Endothelial cell of umbilical vein (primary cell): ENCODE results near the gene FAM180A. TPM values are rescaled to one million over a fixed set of nuclear protein-coding genes. Genes with fewer than 3 reads are reported as not detected.

Source experiments
- BruUV-seq: library from RNA; stranded (reverse); fragments of 400-500 nt; replicated peaks from 2 replicates; lab custom pipeline; 2021; lab: Mats Ljungman, UMichigan
- CTCF ChIA-PET: fragments of 300-600, 350-600 bp; sonication (Branson Sonifier 250); formaldehyde crosslinking; loops from one replicate; lab custom pipeline; 2021; ENCODE audit warnings: antibody characterized with exemption, inconsistent platforms; lab: Charles Lee
- POLR2A ChIA-PET: fragments of 300-600, 350-600 bp; sonication (Branson Sonifier 250); formaldehyde crosslinking; loops from one replicate; lab custom pipeline; 2021; ENCODE audit warnings: antibody characterized with exemption, inconsistent platforms; lab: Charles Lee
- DNase-seq: peaks from one replicate; pipeline ENCODE4 v3.0.0-alpha.2; 2011; ENCODE audit warnings: low read depth, low spot score
- FAIRE-seq: peaks from 2 replicates; lab custom pipeline; 2011; peaks lifted over from hg19 to GRCh38; lab: Jason Lieb, UNC
- H2AFZ ChIP-seq: 2 replicates; pipeline ENCODE4 v1.6.0; 2012; ENCODE audit warnings: low read depth, low read length, control low read depth, inconsistent platforms
- H3K27ac ChIP-seq: 2 replicates; pipeline ENCODE4 v1.5.1; 2011; ENCODE audit warnings: low read depth, mild to moderate bottlenecking, control low read depth, low read length, moderate library complexity; ENCODE audit not compliant: insufficient read depth
- H3K27me3 ChIP-seq, 2 experiments: 2 replicates each; pipeline versions ENCODE4 v1.6.0 to v1.6.1; 2011; ENCODE audit warnings: low read length in 2 of 2, mixed read lengths in 1 of 2; ENCODE audit not compliant: control insufficient read depth in 2 of 2, insufficient read depth in 2 of 2
- H3K36me3 ChIP-seq, 2 experiments: 2 replicates in 1 of 2; 3 replicates in 1 of 2; pipeline ENCODE4 v1.5.1; 2011; ENCODE audit warnings: low read length in 2 of 2, mild to moderate bottlenecking in 1 of 2, moderate library complexity in 1 of 2; ENCODE audit not compliant: control insufficient read depth in 2 of 2, insufficient read depth in 2 of 2; ENCODE audit errors: extremely low read depth in 1 of 2
- H3K4me1 ChIP-seq: 3 replicates; pipeline ENCODE4 v1.5.1; 2011; ENCODE audit warnings: mild to moderate bottlenecking, low read length; ENCODE audit not compliant: control insufficient read depth, insufficient read depth; ENCODE audit errors: extremely low read depth
- H3K4me2 ChIP-seq: 2 replicates; pipeline ENCODE4 v1.6.1; 2011; ENCODE audit warnings: low read length, control low read depth, mixed read lengths; ENCODE audit not compliant: insufficient read depth
- H3K4me3 ChIP-seq, 3 experiments: fragments of 200-600 bp in 1 of 3; sonication (generic), shearing (Covaris generic) in 1 of 3; replicated peaks in 1 of 3; 2 replicates each; pipeline ENCODE4 v1.5.1; 2011 to 2016; ENCODE audit warnings: control low read depth in 3 of 3, low read length in 3 of 3, mild to moderate bottlenecking in 2 of 3, inconsistent platforms in 1 of 3, low read depth in 1 of 3, moderate library complexity in 1 of 3; ENCODE audit not compliant: insufficient read depth in 1 of 3
- H3K79me2 ChIP-seq: 2 replicates; pipeline ENCODE4 v1.6.0; 2012; ENCODE audit warnings: low read length, inconsistent platforms; ENCODE audit not compliant: control insufficient read depth, insufficient read depth
- H3K9ac ChIP-seq: replicated peaks from 2 replicates; pipeline ENCODE3; 2011; ENCODE audit warnings: low read length, control low read depth; ENCODE audit not compliant: insufficient read depth; ENCODE audit errors: extremely low read depth
- H3K9me1 ChIP-seq: replicated peaks from 3 replicates; pipeline ENCODE4 v1.6.0; 2011; ENCODE audit warnings: mild to moderate bottlenecking, low read length; ENCODE audit not compliant: control insufficient read depth, insufficient read depth; ENCODE audit errors: extremely low read depth
- H3K9me3 ChIP-seq: replicated peaks from 2 replicates; pipeline ENCODE4 v1.5.1; 2012; ENCODE audit warnings: low read length, inconsistent platforms; ENCODE audit not compliant: control insufficient read depth, insufficient read depth
- H4K20me1 ChIP-seq: replicated peaks from 2 replicates; pipeline ENCODE3; 2011; ENCODE audit warnings: mild to moderate bottlenecking, low read length; ENCODE audit not compliant: control insufficient read depth, insufficient read depth; ENCODE audit errors: extremely low read depth
- CTCF ChIP-seq, 2 donors: IDR thresholded peaks; 1 replicate in 1 of 2; 2 replicates in 1 of 2; pipeline ENCODE4 v1.5.1; 2011; ENCODE audit warnings: low read length in 2 of 2, mild to moderate bottlenecking in 2 of 2, moderate library complexity in 2 of 2, control low read depth in 1 of 2, inconsistent platforms in 1 of 2, low read depth in 1 of 2; ENCODE audit not compliant: insufficient read depth in 1 of 2; ENCODE audit errors: extremely low read depth in 1 of 2
- EZH2 ChIP-seq: IDR thresholded peaks from 2 replicates; pipeline ENCODE4 v1.6.1; 2012; ENCODE audit warnings: borderline replicate concordance, low read depth, mild to moderate bottlenecking, moderate library complexity, low read length, inconsistent platforms; ENCODE audit not compliant: severe bottlenecking
- FOS ChIP-seq: IDR thresholded peaks from 2 replicates; pipeline ENCODE4 v1.6.1; 2011; ENCODE audit warnings: mild to moderate bottlenecking, low read length, moderate library complexity, borderline replicate concordance; ENCODE audit not compliant: insufficient read depth
- GATA2 ChIP-seq: IDR thresholded peaks from 2 replicates; pipeline ENCODE4 v1.7.0; 2011; ENCODE audit warnings: low read depth, mild to moderate bottlenecking, moderate library complexity, mixed read lengths, low read length; ENCODE audit not compliant: insufficient read length, insufficient read depth
- JUN ChIP-seq: IDR thresholded peaks from 2 replicates; pipeline ENCODE4 v1.6.1; 2011; ENCODE audit warnings: borderline replicate concordance, low read depth; ENCODE audit not compliant: insufficient read length, insufficient read depth
- MAX ChIP-seq: IDR thresholded peaks from 2 replicates; pipeline ENCODE4 v1.6.1; 2011; ENCODE audit not compliant: insufficient read depth, insufficient read length
- MYC ChIP-seq: IDR thresholded peaks from one replicate; pipeline ENCODE4 v1.6.1; 2011; ENCODE audit warnings: mild to moderate bottlenecking, low read depth, low read length
- POLR2A ChIP-seq: IDR thresholded peaks from 2 replicates; pipeline ENCODE4 v1.6.1; 2012; ENCODE audit warnings: low read depth, mild to moderate bottlenecking, control low read depth, low read length
- dilution Hi-C: fragments of 300-500 bp; cut with MboI; formaldehyde crosslinking; loops from one replicate; pipeline ENCODE4 v1.15.0; 2019; ENCODE audit warnings: low sequenced_read_pairs; ENCODE audit not compliant: extremely low pct_ligation_motif_present
- intact Hi-C: fragments of 100-400 bp; cut with micrococcal nuclease; formaldehyde crosslinking; loops from one replicate; pipeline ENCODE4 v1.10.0; 2022
- polyA plus RNA-seq, 4 experiments: library from polyadenylated mRNA; depleted of rRNA in 3 of 4; stranded (reverse) in 3 of 4; unstranded in 1 of 4; fragments of >200 nt; gene quantifications; 2 replicates each; pipeline versions ENCODE4 v1.2.1 to v1.2.3, GENCODE V29; 2011 to 2012; ENCODE audit warnings: missing spikeins in 1 of 4
- total RNA-seq: library from RNA; stranded (reverse); gene quantifications from 2 replicates; pipeline ENCODE4 v1.2.3, GENCODE V29; 2021

Gene FAM180A
- total and polyA plus RNA-seq, 2 donors (not counting 3 experiments of a cell fraction or from before 2014, with no cell fraction given): not detected

- BruUV-seq: no TSS peak
- Histone ChIP-seq H3K9ac (no peak overlapping the region), H3K36me3 (peaks cover 0 to 2% of the 10 kb centered on the region in 2 experiments), H3K27ac (no peak overlapping the region), H3K27me3 (no peaks in the 10 kb centered on the region), H3K79me2 (no peaks in the 10 kb centered on the region), H4K20me1 (no peaks in the 10 kb centered on the region), H3K4me3 (no peak overlapping the region), H2AFZ (no peak overlapping the region), H3K9me1 (no peaks in the 10 kb centered on the region), H3K4me2 (no peak overlapping the region), H3K9me3 (no peaks in the 10 kb centered on the region), H3K4me1 (peaks cover 21% of the 10 kb centered on the region)
- ChIA-PET POLR2A (no interaction called here), CTCF (interaction anchor here (1.2 to 6.0 kb wide), 2 partner anchors 10 to 19 kb away, joined by 3 to 53 read pairs; partner anchors contain the start of gene STMP1)
- no peak for FAIRE-seq
- DNase-seq: no peak
- intact Hi-C loops (no loop called here), dilution Hi-C loops (no loop called here)
- no peak for TF ChIP-seq FOS
- no peak for TF ChIP-seq CTCF (IDR thresholded peaks at IDR 0.05; ENCODE audit: extremely low read depth in 1 of 2, insufficient read depth in 1 of 2, low read depth in 1 of 2, low read length in 2 of 2)
- TF ChIP-seq JUN: no peak
- TF ChIP-seq EZH2: no peak
- no peak for TF ChIP-seq POLR2A
- no peak for TF ChIP-seq GATA2
- no peak for TF ChIP-seq MYC
- TF ChIP-seq MAX: no peak
Measured at GRCh38 chr7:135681762-135682161, 66.9 kb downstream of the FAM180A start.

Other genes with a start within 250 kb of the FAM180A start
- gene CNOT4, start 238.7 kb downstream of the FAM180A start, total RNA-seq: 20.9 and 21.7 TPM in 2 replicates
- gene CNOT4, start 238.7 kb downstream of the FAM180A start, polyA plus RNA-seq: 10.3 and 11.8 TPM in 2 replicates
- 72.8 and 81.3 TPM in 2 replicates for gene NUP205, start 190.9 kb downstream of the FAM180A start, total RNA-seq
- 44.3 and 48.8 TPM in 2 replicates for gene NUP205, start 190.9 kb downstream of the FAM180A start, polyA plus RNA-seq
- 21.4 and 31.3 TPM in 2 replicates for gene STMP1, start 86.3 kb downstream of the FAM180A start, total RNA-seq
- 13.5 and 17.1 TPM in 2 replicates for gene STMP1, start 86.3 kb downstream of the FAM180A start, polyA plus RNA-seq
- not detected in 2 replicates for gene SLC13A4, start 20.6 kb downstream of the FAM180A start, total RNA-seq
- gene SLC13A4, start 20.6 kb downstream of the FAM180A start, polyA plus RNA-seq: not detected in 2 replicates
- 171 and 174 TPM in 2 replicates for gene MTPN, start 228.5 kb upstream of the FAM180A start, total RNA-seq
- 47.9 and 58.1 TPM in 2 replicates for gene MTPN, start 228.5 kb upstream of the FAM180A start, polyA plus RNA-seq